PC-9 (cell line): Measurements from ENCODE around the gene LIN52.

Source experiments
- CTCF ChIP-seq: fragments of 200-600 bp; sonication (generic); conservative IDR thresholded peaks from 2 replicates; pipeline ENCODE4 v1.6.1; 2017; ENCODE audit warnings: mixed run types, antibody characterized with exemption, mild to moderate bottlenecking, moderate library complexity
- EZH2 ChIP-seq: fragments of 200-600 bp; sonication (generic); IDR thresholded peaks from 2 replicates; pipeline ENCODE4 v1.8.0; 2017; ENCODE audit warnings: antibody characterized with exemption, low read depth

GRCh38 chr14:74080820-74081460 is 3.8 kb upstream of the LIN52 start:
- TF ChIP-seq CTCF (no peak), EZH2 (no peak)
